NCI-H1694 (cell line): Measurements from ENCODE around the gene DNAJC3.

ENCODE experiments used
- DNase-seq: peaks from one replicate; lab custom pipeline; 2025; lab: John Stamatoyannopoulos, UW

Gene DNAJC3

DNA sequence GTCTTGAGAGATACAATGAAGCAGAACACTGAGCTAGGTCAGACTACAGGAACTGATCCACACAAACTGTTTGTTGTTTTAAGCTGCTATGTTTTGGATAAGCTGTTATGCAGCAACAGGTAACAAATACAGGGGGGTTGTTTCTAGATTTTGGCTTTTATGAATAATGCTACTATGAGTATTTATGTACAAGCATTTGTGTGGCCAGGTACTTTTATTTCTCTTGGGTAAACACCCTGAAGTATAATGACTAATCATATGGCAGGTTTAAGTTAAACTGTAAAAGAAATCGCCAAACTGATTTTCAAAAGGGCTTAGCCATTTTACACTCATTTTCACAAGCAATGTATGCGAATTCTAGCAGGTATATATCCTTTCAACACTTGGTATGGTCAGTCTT is 166.0 kb downstream of the DNAJC3 start:
- no peak for DNase-seq
